Measurements from ENCODE around the gene PLCD1.

DNA sequence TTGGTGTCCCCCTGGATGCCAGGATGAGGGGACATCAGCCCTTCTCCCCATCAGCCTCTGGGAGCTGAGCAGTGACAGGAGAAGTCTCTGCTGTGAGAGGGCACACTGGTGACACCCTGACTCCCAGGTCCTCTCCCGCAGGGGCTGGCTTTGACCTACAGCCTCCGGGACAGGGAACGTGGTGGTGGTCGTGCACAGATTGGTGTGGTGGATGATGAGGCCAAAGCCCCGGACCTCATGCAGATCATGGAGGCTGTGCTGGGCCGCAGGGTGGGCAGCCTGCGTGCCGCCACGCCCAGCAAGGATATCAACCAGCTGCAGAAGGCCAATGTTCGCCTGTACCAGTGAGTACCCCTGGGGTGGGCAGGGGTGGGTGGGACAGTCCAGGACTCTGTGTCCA, 32.1 kb downstream of the PLCD1 start:
- no peak for TF ChIP-seq POLR2AphosphoS5 (IDR thresholded peaks at IDR 0.05; ENCODE audit: low read depth, low read length)
- no peak for TF ChIP-seq USF2 (IDR thresholded peaks at IDR 0.05; ENCODE audit: borderline replicate concordance, low read depth, low read length)
- TF ChIP-seq NRF1 (IDR thresholded peaks at IDR 0.05; ENCODE audit: low read depth, low read length), result no peak
- TF ChIP-seq EP300 (IDR thresholded peaks at IDR 0.05; ENCODE audit: borderline replicate concordance in 1 of 2, low read depth in 1 of 2, low read length in 1 of 2), result no peak
- TF ChIP-seq CTCF (IDR thresholded peaks at IDR 0.05), result no peak
- TF ChIP-seq RCOR1 (IDR thresholded peaks at IDR 0.05; ENCODE audit: low read length), result no peak
- TF ChIP-seq FOXJ3 (CRISPR knock-in tag; IDR thresholded peaks at IDR 0.05), result no peak
- TF ChIP-seq JUND (IDR thresholded peaks at IDR 0.05), result no peak
- no peak for TF ChIP-seq ZBTB33 (IDR thresholded peaks at IDR 0.05; ENCODE audit: borderline replicate concordance, low read depth)
- no peak for TF ChIP-seq TAF1 (IDR thresholded peaks at IDR 0.05; ENCODE audit: borderline replicate concordance, low read depth, low read length)
- no peak for TF ChIP-seq FOSL2 (IDR thresholded peaks at IDR 0.05; ENCODE audit: borderline replicate concordance, low read depth)
- no peak for TF ChIP-seq MAX (IDR thresholded peaks at IDR 0.05; ENCODE audit: low read depth)
- TF ChIP-seq ELF1 (IDR thresholded peaks at IDR 0.05), result no peak
- no peak for TF ChIP-seq SMC3 (IDR thresholded peaks at IDR 0.05; ENCODE audit: low read depth, low read length)
